NB4 (cell line): ENCODE measurements around the gene DNAH17.

ENCODE experiments used
- CTCF ChIP-seq: IDR thresholded peaks from one replicate; pipeline ENCODE4 v1.5.1; 2012; ENCODE audit warnings: low read depth, low read length
- MYC ChIP-seq: IDR thresholded peaks from 2 replicates; pipeline ENCODE4 v1.6.1; 2011; ENCODE audit warnings: low read depth, low read length
- POLR2A ChIP-seq: IDR thresholded peaks from 2 replicates; pipeline ENCODE4 v1.6.1; 2011; ENCODE audit warnings: mild to moderate bottlenecking; ENCODE audit not compliant: insufficient read length; ENCODE audit errors: extremely low read depth

GRCh38 chr17:78527345-78527744 is 49.9 kb downstream of the DNAH17 start:
- TF ChIP-seq CTCF (no peak), MYC (no peak), POLR2A (no peak)
